Tibial nerve (tissue), 4 donors: ENCODE results near the gene AGPAT3. TPM values are rescaled to one million over a fixed set of nuclear protein-coding genes. Genes with fewer than 3 reads are reported as not detected.

ENCODE experiments used
- DNase-seq, 2 donors: peaks; one replicate each; pipeline ENCODE4 v3.0.0-alpha.2; 2019; ENCODE audit warnings: low spot score in 2 of 2
- H3K27ac ChIP-seq, 4 donors: fragments of 200-600 bp; sonication (generic) in 3 of 4; one replicate each; pipeline ENCODE4 v1.5.1; 2017 to 2019; ENCODE audit warnings: mild to moderate bottlenecking in 1 of 4
- H3K27me3 ChIP-seq, 2 donors: fragments of 200-600 bp; sonication (generic) in 1 of 2; one replicate each; pipeline versions ENCODE4 v1.5.1 to v1.6.0; 2017 to 2019
- H3K36me3 ChIP-seq, 3 donors: fragments of 200-600 bp; sonication (generic); one replicate each; pipeline ENCODE4 v1.5.1; 2018 to 2019
- H3K4me1 ChIP-seq, 4 donors: fragments of 200-600 bp; sonication (generic) in 3 of 4; one replicate each; pipeline ENCODE4 v1.5.1; 2017 to 2019
- H3K4me3 ChIP-seq, 4 donors: fragments of 200-600 bp; sonication (generic) in 3 of 4; one replicate each; pipeline ENCODE4 v1.5.1; 2017 to 2019; ENCODE audit warnings: mild to moderate bottlenecking in 1 of 4, moderate library complexity in 1 of 4
- H3K9me3 ChIP-seq, 4 donors: fragments of 200-600 bp; sonication (generic) in 3 of 4; one replicate each; pipeline ENCODE4 v1.5.1; 2017 to 2019
- EP300 ChIP-seq, 2 donors: sonication (generic); formaldehyde crosslinking; IDR thresholded peaks; one replicate each; pipeline ENCODE4 v1.6.1; 2017; ENCODE audit warnings: antibody characterized with exemption in 2 of 2, mild to moderate bottlenecking in 1 of 2
- POLR2A ChIP-seq, 2 donors: fragments of 450-650 bp; IDR thresholded peaks; one replicate each; pipeline ENCODE4 v1.6.1; 2017; ENCODE audit warnings: antibody characterized with exemption in 2 of 2, mild to moderate bottlenecking in 2 of 2, moderate library complexity in 2 of 2
- WGBS, 2 donors: methylation state at CpG; one replicate each; pipeline ENCODE4 v1.1.5; 2018; 5-methylcytosine and 5-hydroxymethylcytosine counted together
- total RNA-seq, 4 donors: library from RNA; depleted of rRNA; stranded (reverse); fragments of >200 nt; gene quantifications; one replicate each; pipeline ENCODE4 v1.1.0, GENCODE V29; 2016
- TF ChIP-seq, protein P1 (sequence below), 5 experiments: fragments of 200-600 bp in 3 of 5; fragments of 450-650 bp in 2 of 5; sonication (generic) in 3 of 5; IDR thresholded peaks; one replicate each; pipeline ENCODE4 v1.5.1; 2016 to 2019; ENCODE audit warnings: antibody characterized with exemption in 5 of 5, mild to moderate bottlenecking in 3 of 5, moderate library complexity in 2 of 5

The AGPAT3 gene
- total RNA-seq, 4 donors from 2014 or later, result 29.9 to 45.6 (median 36.4) TPM

DNA sequence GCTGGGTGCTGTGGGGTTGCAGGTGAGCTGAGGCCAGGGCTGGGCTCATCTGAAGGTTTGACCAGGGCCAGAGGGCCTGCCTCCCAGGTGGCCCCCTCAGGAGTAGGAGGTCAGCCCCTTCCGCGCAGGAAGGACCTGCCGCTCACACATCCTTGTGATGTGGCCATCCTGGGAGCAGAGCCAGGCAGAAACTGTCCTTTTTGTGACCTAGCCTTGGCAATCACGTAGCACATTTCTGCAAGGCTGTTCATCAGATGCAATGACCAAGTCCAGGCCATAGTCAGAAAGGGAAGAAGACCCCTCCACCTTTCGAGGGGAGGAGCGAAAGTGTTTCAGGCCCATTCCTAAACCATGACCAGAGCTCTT, 91.6 kb downstream of the AGPAT3 start:
- Histone ChIP-seq H3K36me3 (peaks cover 0 to 37% (median 0%) of the 10 kb centered on the region in 3 donors), H3K27ac (no peak overlapping the region), H3K27me3 (no peaks in the 10 kb centered on the region), H3K4me1 (peaks cover 0 to 20% (median 0%) of the 10 kb centered on the region in 4 donors), H3K9me3 (no peaks in the 10 kb centered on the region), H3K4me3 (no peak overlapping the region)
- DNase-seq, result no peak
- WGBS, 2 donors, result 76 to 78% methylated on average over 3 to 4 of the region's 6 CpGs
- TF ChIP-seq EP300 (IDR thresholded peaks at IDR 0.05) (no peak), POLR2A (IDR thresholded peaks at IDR 0.05) (no peak)
- TF ChIP-seq, protein P1, sequence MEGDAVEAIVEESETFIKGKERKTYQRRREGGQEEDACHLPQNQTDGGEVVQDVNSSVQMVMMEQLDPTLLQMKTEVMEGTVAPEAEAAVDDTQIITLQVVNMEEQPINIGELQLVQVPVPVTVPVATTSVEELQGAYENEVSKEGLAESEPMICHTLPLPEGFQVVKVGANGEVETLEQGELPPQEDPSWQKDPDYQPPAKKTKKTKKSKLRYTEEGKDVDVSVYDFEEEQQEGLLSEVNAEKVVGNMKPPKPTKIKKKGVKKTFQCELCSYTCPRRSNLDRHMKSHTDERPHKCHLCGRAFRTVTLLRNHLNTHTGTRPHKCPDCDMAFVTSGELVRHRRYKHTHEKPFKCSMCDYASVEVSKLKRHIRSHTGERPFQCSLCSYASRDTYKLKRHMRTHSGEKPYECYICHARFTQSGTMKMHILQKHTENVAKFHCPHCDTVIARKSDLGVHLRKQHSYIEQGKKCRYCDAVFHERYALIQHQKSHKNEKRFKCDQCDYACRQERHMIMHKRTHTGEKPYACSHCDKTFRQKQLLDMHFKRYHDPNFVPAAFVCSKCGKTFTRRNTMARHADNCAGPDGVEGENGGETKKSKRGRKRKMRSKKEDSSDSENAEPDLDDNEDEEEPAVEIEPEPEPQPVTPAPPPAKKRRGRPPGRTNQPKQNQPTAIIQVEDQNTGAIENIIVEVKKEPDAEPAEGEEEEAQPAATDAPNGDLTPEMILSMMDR (IDR thresholded peaks at IDR 0.05), result no peak

DNA sequence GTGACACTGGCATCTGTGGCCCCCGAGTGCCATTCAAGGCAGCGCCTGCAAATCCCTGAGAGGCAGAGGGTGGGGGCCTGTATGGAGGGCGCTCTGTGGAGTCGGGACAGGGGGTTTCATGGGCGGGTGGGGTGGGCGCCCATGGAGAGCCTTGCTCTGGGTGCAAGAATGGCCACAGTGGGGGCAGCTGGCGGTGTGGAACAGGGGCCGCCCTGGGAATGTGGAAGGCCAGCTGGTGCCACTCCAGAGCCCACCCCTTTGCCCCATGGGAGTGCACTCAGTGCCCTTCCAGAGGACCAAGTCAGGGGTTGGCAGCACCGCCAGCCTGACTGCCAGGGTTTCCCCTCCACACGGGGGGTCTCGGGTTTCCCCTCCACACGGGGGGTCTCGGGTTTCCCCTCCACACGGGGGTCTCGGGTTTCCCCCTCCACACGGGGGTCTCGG, 92.1 kb downstream of the AGPAT3 start:
- TF ChIP-seq EP300 (IDR thresholded peaks at IDR 0.05), result no peak
- TF ChIP-seq, protein P1 (IDR thresholded peaks at IDR 0.05), result no peak
- TF ChIP-seq POLR2A (IDR thresholded peaks at IDR 0.05), result no peak
- H3K9me3 ChIP-seq, result no peaks in the 10 kb centered on the region
- 67 to 73% methylated on average over 13 to 16 of the region's 17 CpGs for WGBS, 2 donors
- peaks cover 0 to 34% (median 0%) of the 10 kb centered on the region in 3 donors for H3K36me3 ChIP-seq
- H3K4me3 ChIP-seq, result no peak overlapping the region
- H3K27me3 ChIP-seq, result no peaks in the 10 kb centered on the region
- H3K27ac ChIP-seq, result no peak overlapping the region
- DNase-seq, result no peak
- H3K4me1 ChIP-seq, result peaks cover 0 to 20% (median 0%) of the 10 kb centered on the region in 4 donors

DNA sequence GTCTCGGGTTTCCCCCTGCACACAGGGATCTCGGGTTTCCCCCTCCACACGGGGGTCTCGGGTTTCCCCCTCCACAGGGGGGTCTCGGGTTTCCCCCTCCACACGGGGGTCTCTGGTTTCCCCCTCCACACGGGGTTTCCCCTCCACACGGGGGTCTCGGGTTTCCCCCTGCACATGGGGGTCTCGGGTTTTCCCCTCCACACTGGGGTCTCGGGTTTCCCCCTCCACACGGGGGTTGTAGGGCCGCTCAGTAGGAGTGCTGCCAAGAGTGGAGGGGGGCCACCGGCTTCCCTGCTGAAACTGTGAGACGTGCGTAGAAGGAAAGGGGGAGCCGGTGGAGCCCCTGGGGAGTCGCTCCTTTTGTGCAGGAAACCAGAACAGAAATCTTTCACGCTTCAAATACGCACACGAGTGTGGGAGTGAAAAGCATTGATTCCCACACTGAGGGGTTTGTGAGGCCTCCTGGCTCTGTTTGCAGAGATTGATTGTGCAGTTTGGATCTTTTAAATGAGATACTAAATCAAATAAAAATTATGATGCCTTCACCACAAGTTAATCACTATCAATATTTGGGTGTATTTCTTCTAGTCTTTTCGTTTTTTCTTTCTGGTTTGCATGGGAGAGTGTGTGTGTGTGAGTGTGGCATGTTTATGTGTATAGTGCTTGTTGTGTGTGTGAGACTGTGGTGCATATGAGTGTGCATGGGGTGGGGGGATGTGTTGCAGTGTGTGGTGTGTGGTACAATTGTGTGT, 92.8 kb downstream of the AGPAT3 start:
- peaks cover 0 to 34% (median 0%) of the 10 kb centered on the region in 3 donors for H3K36me3 ChIP-seq
- 52 to 60% methylated on average over 22 of the region's 22 CpGs for WGBS, 2 donors
- no peak overlapping the region for H3K27ac ChIP-seq
- no peak for DNase-seq
- H3K4me3 ChIP-seq, result no peak overlapping the region
- no peaks in the 10 kb centered on the region for H3K9me3 ChIP-seq
- no peaks in the 10 kb centered on the region for H3K27me3 ChIP-seq
- TF ChIP-seq, protein P1 (IDR thresholded peaks at IDR 0.05), result no peak
- TF ChIP-seq POLR2A (IDR thresholded peaks at IDR 0.05), result no peak
- no peak for TF ChIP-seq EP300 (IDR thresholded peaks at IDR 0.05)
- peaks cover 0 to 20% (median 0%) of the 10 kb centered on the region in 4 donors for H3K4me1 ChIP-seq

DNA sequence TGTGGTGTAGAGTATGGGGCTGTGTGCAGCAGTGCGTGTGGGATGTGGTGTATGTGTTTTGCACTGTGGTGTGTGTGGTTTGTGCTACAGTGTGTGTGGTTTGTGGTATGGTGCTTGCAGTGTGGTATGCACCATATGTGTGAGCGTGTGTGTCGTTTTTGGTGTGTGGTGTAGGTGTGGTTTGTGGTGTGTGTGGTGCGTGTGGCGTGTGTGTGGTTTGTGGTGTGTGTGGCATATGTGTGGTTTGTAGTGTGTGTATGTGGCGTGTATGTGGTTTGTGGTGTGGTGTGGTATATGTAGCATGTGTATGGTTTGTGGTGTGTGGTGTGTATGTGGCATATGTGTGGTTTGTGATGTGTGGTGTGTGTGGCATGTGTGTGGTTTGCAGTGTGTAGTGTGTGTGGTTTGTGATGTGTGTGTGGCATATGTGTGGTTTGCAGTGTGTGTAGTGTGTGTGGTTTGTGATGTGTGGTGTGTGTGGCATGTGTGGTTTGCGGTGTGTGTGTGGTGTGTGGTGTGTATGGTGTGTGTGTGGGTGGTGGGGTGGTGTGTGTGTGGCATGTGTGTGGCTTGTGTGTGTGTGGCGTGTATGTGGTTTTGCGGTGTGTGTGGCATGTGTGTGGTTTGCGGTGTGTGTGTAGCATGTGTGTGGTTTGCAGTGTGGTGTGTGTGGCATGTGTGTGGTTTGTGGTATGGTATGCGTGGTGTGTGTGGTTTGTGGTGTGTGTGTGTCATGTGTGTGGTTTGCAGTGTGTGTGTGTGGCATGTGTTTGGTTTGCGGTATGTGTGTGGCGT, 93.5 kb downstream of the AGPAT3 start:
- WGBS, 2 donors, result 88 to 93% methylated on average over 13 of the region's 13 CpGs

More for the DNA sequence above, 93.5 kb downstream of the AGPAT3 start:
- TF ChIP-seq POLR2A (IDR thresholded peaks at IDR 0.05) (no peak), EP300 (IDR thresholded peaks at IDR 0.05) (no peak)
- TF ChIP-seq, protein P1 (IDR thresholded peaks at IDR 0.05), result no peak
- H3K27me3 ChIP-seq, result no peaks in the 10 kb centered on the region
- no peak overlapping the region for H3K27ac ChIP-seq
- H3K4me3 ChIP-seq, result no peak overlapping the region
- DNase-seq, result no peak
- H3K36me3 ChIP-seq, result peaks cover 0 to 39% (median 0%) of the 10 kb centered on the region in 3 donors
- H3K4me1 ChIP-seq, result peaks cover 0 to 20% (median 0%) of the 10 kb centered on the region in 4 donors
- H3K9me3 ChIP-seq, result no peaks in the 10 kb centered on the region
